GM23338 (cell line): ENCODE data around the gene KCNC4. TPM values are rescaled to one million over a fixed set of nuclear protein-coding genes. Genes with fewer than 3 reads are reported as not detected.
A peak's percentile ranks its signal among the peaks of the same experiment; 100 is the strongest.

Experiments
- ATAC-seq: fragments of 200-7000 bp; cut with Tn5 transposase; 3 replicates; pipeline ENCODE4 v1.9.1; 2020
- DNase-seq: peaks from one replicate; pipeline ENCODE4 v3.0.0-alpha.2; 2015; ENCODE audit warnings: low spot score
- H2AFZ ChIP-seq: fragments of 200-600 bp; sonication (generic); 2 replicates; pipeline ENCODE4 v1.8.0; 2016; ENCODE audit warnings: antibody characterized with exemption, mild to moderate bottlenecking, moderate library complexity
- H3F3A ChIP-seq: fragments of 200-600 bp; sonication (generic); replicated peaks from 2 replicates; pipeline ENCODE4 v1.8.0; 2017; ENCODE audit warnings: antibody characterized with exemption, mixed run types, low read depth
- H3K27ac ChIP-seq: fragments of 200-600 bp; sonication (generic); 2 replicates; pipeline ENCODE4 v1.6.1; 2016; ENCODE audit warnings: low read depth
- H3K27me3 ChIP-seq: fragments of 200-600 bp; sonication (generic); 2 replicates; pipeline ENCODE4 v1.8.0; 2016; ENCODE audit warnings: mild to moderate bottlenecking, mixed run types, moderate library complexity; ENCODE audit not compliant: insufficient read depth
- H3K36me3 ChIP-seq: fragments of 200-600 bp; sonication (generic); 2 replicates; pipeline ENCODE4 v1.8.0; 2016; ENCODE audit warnings: mild to moderate bottlenecking; ENCODE audit not compliant: insufficient read depth
- H3K4me1 ChIP-seq: fragments of 200-600 bp; sonication (generic); 2 replicates; pipeline ENCODE4 v1.8.0; 2016; ENCODE audit warnings: mild to moderate bottlenecking, moderate library complexity; ENCODE audit not compliant: insufficient read depth
- H3K4me2 ChIP-seq: fragments of 200-600 bp; sonication (generic); 2 replicates; pipeline ENCODE4 v1.7.1; 2017; ENCODE audit warnings: mixed run types
- H3K4me3 ChIP-seq: fragments of 200-600 bp; sonication (generic); 2 replicates; pipeline ENCODE4 v1.6.1; 2016; ENCODE audit warnings: mixed run types
- H3K79me2 ChIP-seq: fragments of 200-600 bp; sonication (generic); replicated peaks from 2 replicates; pipeline ENCODE4 v1.8.0; 2017; ENCODE audit warnings: mild to moderate bottlenecking; ENCODE audit not compliant: insufficient read depth
- H3K9me2 ChIP-seq: fragments of 200-600 bp; sonication (generic); 2 replicates; pipeline ENCODE4 v1.8.0; 2017; ENCODE audit not compliant: insufficient read depth
- H4K20me1 ChIP-seq: fragments of 200-600 bp; sonication (generic); replicated peaks from 2 replicates; pipeline ENCODE4 v1.8.0; 2017; ENCODE audit warnings: mild to moderate bottlenecking; ENCODE audit not compliant: insufficient read depth
- H3K27ac Mint-ChIP-seq: 2 replicates; pipeline ENCODE4 v1.8.0; 2020; ENCODE audit warnings: inconsistent platforms, mild to moderate bottlenecking, moderate library complexity, mixed read lengths
- H3K27me3 Mint-ChIP-seq: 3 replicates; pipeline ENCODE4 v1.8.0; 2022; ENCODE audit warnings: low read depth, mild to moderate bottlenecking, moderate library complexity, mixed read lengths, inconsistent platforms; ENCODE audit not compliant: insufficient read depth, poor library complexity
- H3K36me3 Mint-ChIP-seq: 3 replicates; pipeline ENCODE4 v1.8.0; 2021; ENCODE audit warnings: low read depth, mild to moderate bottlenecking, inconsistent platforms, moderate library complexity, mixed read lengths
- H3K4me1 Mint-ChIP-seq: 3 replicates; pipeline ENCODE4 v1.8.0; 2020; ENCODE audit warnings: mild to moderate bottlenecking, inconsistent platforms, mixed read lengths
- H3K4me3 Mint-ChIP-seq: 3 replicates; pipeline ENCODE4 v1.8.0; 2021; ENCODE audit warnings: moderate library complexity, mild to moderate bottlenecking, inconsistent platforms, mixed read lengths
- H3K9me3 Mint-ChIP-seq: 3 replicates; pipeline ENCODE4 v1.8.0; 2020; ENCODE audit warnings: moderate library complexity, mild to moderate bottlenecking, inconsistent platforms, mixed read lengths
- CREB1 ChIP-seq: fragments of 250-450 bp; sonication (Bioruptor Pico); IDR thresholded peaks from 2 replicates; pipeline ENCODE4 v1.5.0; 2020; ENCODE audit warnings: low read depth, mild to moderate bottlenecking, moderate library complexity
- EZH2 ChIP-seq: fragments of 200-600 bp; sonication (generic); IDR thresholded peaks from one replicate; pipeline ENCODE4 v1.8.0; 2017; ENCODE audit warnings: antibody characterized with exemption, mild to moderate bottlenecking, low read depth; ENCODE audit not compliant: unreplicated experiment
- JUNB ChIP-seq: IDR thresholded peaks from one replicate; pipeline ENCODE4 v1.6.1; 2016; ENCODE audit warnings: antibody characterized with exemption; ENCODE audit not compliant: unreplicated experiment
- NANOG ChIP-seq: IDR thresholded peaks from 2 replicates; pipeline ENCODE4 v1.6.1; 2016; ENCODE audit warnings: antibody characterized with exemption, borderline replicate concordance
- POLR2AphosphoS5 ChIP-seq: IDR thresholded peaks from 2 replicates; pipeline ENCODE4 v1.6.1; 2016; ENCODE audit warnings: antibody characterized with exemption, low read depth
- polyA plus RNA-seq: library from polyadenylated mRNA; unstranded; fragments of >200 nt; fragmentation: Nextera tagmentation; extraction: Ambion mirVana; gene quantifications from 2 replicates; pipeline ENCODE4 v1.2.1, GENCODE V29; 2016
- total RNA-seq: library from RNA; depleted of rRNA; stranded (reverse); fragments of >200 nt; shearing (Covaris generic); gene quantifications from 2 replicates; pipeline ENCODE4 v1.2.3, GENCODE V29; 2014

Gene KCNC4
- total and polyA plus RNA-seq, 2 experiments from 2014 or later: 3.5 to 10.7 TPM

DNA sequence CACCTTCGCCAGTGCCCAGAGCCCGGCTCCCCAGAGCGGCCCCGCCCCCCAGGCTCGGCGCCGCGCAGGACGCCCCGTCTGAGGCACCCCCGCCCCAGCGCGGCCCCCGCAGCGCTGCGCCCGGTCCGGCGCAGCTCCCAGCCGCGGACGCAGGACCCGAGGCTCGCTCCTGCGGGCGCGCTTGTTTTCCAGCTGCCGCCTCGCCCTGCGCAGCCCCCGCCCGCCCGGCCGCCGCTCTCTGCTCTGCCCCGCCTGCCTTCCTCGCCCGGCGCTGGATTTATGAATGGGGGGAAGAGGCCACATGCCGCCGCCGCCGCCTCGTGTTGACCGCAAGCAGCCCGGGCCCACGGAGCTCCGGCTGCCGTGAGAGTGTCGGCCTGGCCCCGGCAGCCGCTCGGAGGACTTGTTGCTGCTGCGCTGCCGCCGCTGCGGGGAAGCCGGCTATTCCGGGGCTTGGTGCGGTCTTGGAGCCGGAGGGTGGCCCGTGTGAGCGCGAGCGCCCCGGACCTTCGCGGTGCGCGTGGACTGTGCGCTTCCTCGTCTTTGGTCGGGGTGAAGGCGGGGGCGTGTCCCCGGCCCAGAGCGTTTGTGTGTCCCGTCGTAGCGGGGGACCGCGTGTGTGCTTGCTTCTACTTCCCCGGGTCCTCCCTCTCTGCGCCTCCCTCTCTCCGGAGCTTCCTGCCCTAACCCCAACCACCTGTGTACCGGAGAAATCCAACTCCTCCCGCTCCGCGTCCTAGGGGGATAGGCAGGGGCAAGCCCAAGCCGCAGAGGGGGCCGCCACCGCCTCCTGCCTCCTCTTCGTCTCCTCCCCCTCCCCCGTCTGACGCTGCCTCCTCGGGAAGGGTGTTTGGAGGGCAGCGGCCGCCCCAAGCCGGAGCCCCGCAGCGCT lies 736 bp downstream of the KCNC4 start:
- Mint-ChIP-seq H3K4me1 (peaks cover 45% of the 10 kb centered on the region), H3K27me3 (peaks cover 22% of the 10 kb centered on the region), H3K9me3 (no peaks in the 10 kb centered on the region; the same call in 2 of the 3 replicates), H3K27ac (no peak overlapping the region), H3K4me3 (peak overlapping the region; percentile 82), H3K36me3 (no peaks in the 10 kb centered on the region; the same call in 2 of the 3 replicates)
- no peaks in the 10 kb centered on the region for H3K79me2 ChIP-seq
- peak overlapping the region; percentile 82 for H3K4me3 ChIP-seq
- peaks cover 16% of the 10 kb centered on the region; the same call in 1 of the 2 replicates for H3F3A ChIP-seq
- TF ChIP-seq POLR2AphosphoS5: 0 out of 2 replicates have a peak, but pooled peaks have one; percentile 14
- 0 out of 2 replicates have a peak, but pooled peaks have one; percentile 12 for TF ChIP-seq CREB1 (CRISPR knock-in tag)
- TF ChIP-seq JUNB: no peak
- peaks cover 36% of the 10 kb centered on the region for H3K27me3 ChIP-seq
- no peak overlapping the region for H3K27ac ChIP-seq
- H3K4me2 ChIP-seq: peak overlapping the region; percentile 95
- peak overlapping the region; percentile 89 for H2AFZ ChIP-seq
- DNase-seq (peak; percentile 64), ATAC-seq (peak; percentile 9)
- no peaks in the 10 kb centered on the region for H3K36me3 ChIP-seq
- H3K9me2 ChIP-seq: no peaks in the 10 kb centered on the region
- peaks cover 28% of the 10 kb centered on the region for H3K4me1 ChIP-seq
- no peaks in the 10 kb centered on the region; the same call in 1 of the 2 replicates for H4K20me1 ChIP-seq

GRCh38 chr1:110211496-110212168 lies 1.5 kb downstream of the KCNC4 start:
- H3K4me1 Mint-ChIP-seq: peaks cover 47% of the 10 kb centered on the region
- H3K27me3 Mint-ChIP-seq: peaks cover 22% of the 10 kb centered on the region
- no peaks in the 10 kb centered on the region for H3K9me2 ChIP-seq
- peak overlapping the region; percentile 95 for H3K4me2 ChIP-seq
- peaks cover 28% of the 10 kb centered on the region for H3K4me1 ChIP-seq
- peaks cover 36% of the 10 kb centered on the region for H3K27me3 ChIP-seq
- H3K4me3 ChIP-seq: peak overlapping the region; percentile 82
- ATAC-seq (peak; percentile 1), DNase-seq (peak; percentile 45)
- no peak for TF ChIP-seq NANOG
- 0 out of 2 replicates have a peak, but pooled peaks have one; percentile 9 for TF ChIP-seq POLR2AphosphoS5
- TF ChIP-seq EZH2: peak; percentile 81
- no peak overlapping the region for H3K27ac Mint-ChIP-seq
- H4K20me1 ChIP-seq: no peaks in the 10 kb centered on the region; the same call in 1 of the 2 replicates
- no peaks in the 10 kb centered on the region for H3K79me2 ChIP-seq
- H3K27ac ChIP-seq: no peak overlapping the region
- H3K36me3 ChIP-seq: no peaks in the 10 kb centered on the region
- no peaks in the 10 kb centered on the region; the same call in 2 of the 3 replicates for H3K36me3 Mint-ChIP-seq
- peaks cover 16% of the 10 kb centered on the region; the same call in 1 of the 2 replicates for H3F3A ChIP-seq
- H3K4me3 Mint-ChIP-seq: peak overlapping the region; percentile 82
- no peaks in the 10 kb centered on the region; the same call in 2 of the 3 replicates for H3K9me3 Mint-ChIP-seq
- peak overlapping the region; percentile 89 for H2AFZ ChIP-seq
